ENCODE results near the gene ANO2. TPM values are rescaled to one million over a fixed set of nuclear protein-coding genes. Genes with fewer than 3 reads are reported as not detected.

The ANO2 gene
- total and polyA plus RNA-seq, 4 donors = 0.03 to 0.25 (median 0.15) TPM

GRCh38 chr12:5730962-5731361 is 214.1 kb downstream of the ANO2 start:
- Histone ChIP-seq H3K4me3 (ENCODE audit: low read depth in 1 of 3, low read length in 3 of 3) (no peak overlapping the region), H3K27me3 (ENCODE audit: control insufficient read depth in 4 of 4, insufficient read depth in 4 of 4, low read length in 3 of 4) (no peaks in the 10 kb centered on the region), H3K27ac (ENCODE audit: low read depth in 1 of 2, low read length in 2 of 2) (no peak overlapping the region), H3K36me3 (ENCODE audit: control insufficient read depth in 4 of 4, insufficient read depth in 3 of 4, low read depth in 1 of 4, low read length in 3 of 4) (no peaks in the 10 kb centered on the region), H3K9ac (ENCODE audit: low read depth in 1 of 2, low read length in 2 of 2) (no peak overlapping the region), H3K9me3 (ENCODE audit: control insufficient read depth in 4 of 4, low read length in 3 of 4) (no peaks in the 10 kb centered on the region), H3K4me1 (ENCODE audit: control insufficient read depth in 4 of 4, insufficient read depth in 4 of 4, low read length in 3 of 4) (no peaks in the 10 kb centered on the region)
- DNase-seq (ENCODE audit: low spot score) = no peak
- 89% methylated on average over 7 of the region's 7 CpGs for WGBS
- TF ChIP-seq, protein P1, sequence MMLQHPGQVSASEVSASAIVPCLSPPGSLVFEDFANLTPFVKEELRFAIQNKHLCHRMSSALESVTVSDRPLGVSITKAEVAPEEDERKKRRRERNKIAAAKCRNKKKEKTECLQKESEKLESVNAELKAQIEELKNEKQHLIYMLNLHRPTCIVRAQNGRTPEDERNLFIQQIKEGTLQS (IDR thresholded peaks at IDR 0.05) = no peak
- TF ChIP-seq RAD21 (IDR thresholded peaks at IDR 0.05) = no peak
- TF ChIP-seq SP1 (IDR thresholded peaks at IDR 0.05) = no peak
- no peak for TF ChIP-seq EGR1 (IDR thresholded peaks at IDR 0.05; ENCODE audit: low read depth in 2 of 2)
- TF ChIP-seq FOXA1 (IDR thresholded peaks at IDR 0.05) = no peak
- no peak for TF ChIP-seq JUND (IDR thresholded peaks at IDR 0.05)
- no peak for TF ChIP-seq GABPA (IDR thresholded peaks at IDR 0.05 in 1 of 2, conservative IDR thresholded peaks at IDR 0.05 in 1 of 2)
- TF ChIP-seq CTCF (IDR thresholded peaks at IDR 0.05; ENCODE audit: low read depth, low read length, missing input control) = no peak
- no peak for TF ChIP-seq YY1 (IDR thresholded peaks at IDR 0.05)
- TF ChIP-seq, protein P2, sequence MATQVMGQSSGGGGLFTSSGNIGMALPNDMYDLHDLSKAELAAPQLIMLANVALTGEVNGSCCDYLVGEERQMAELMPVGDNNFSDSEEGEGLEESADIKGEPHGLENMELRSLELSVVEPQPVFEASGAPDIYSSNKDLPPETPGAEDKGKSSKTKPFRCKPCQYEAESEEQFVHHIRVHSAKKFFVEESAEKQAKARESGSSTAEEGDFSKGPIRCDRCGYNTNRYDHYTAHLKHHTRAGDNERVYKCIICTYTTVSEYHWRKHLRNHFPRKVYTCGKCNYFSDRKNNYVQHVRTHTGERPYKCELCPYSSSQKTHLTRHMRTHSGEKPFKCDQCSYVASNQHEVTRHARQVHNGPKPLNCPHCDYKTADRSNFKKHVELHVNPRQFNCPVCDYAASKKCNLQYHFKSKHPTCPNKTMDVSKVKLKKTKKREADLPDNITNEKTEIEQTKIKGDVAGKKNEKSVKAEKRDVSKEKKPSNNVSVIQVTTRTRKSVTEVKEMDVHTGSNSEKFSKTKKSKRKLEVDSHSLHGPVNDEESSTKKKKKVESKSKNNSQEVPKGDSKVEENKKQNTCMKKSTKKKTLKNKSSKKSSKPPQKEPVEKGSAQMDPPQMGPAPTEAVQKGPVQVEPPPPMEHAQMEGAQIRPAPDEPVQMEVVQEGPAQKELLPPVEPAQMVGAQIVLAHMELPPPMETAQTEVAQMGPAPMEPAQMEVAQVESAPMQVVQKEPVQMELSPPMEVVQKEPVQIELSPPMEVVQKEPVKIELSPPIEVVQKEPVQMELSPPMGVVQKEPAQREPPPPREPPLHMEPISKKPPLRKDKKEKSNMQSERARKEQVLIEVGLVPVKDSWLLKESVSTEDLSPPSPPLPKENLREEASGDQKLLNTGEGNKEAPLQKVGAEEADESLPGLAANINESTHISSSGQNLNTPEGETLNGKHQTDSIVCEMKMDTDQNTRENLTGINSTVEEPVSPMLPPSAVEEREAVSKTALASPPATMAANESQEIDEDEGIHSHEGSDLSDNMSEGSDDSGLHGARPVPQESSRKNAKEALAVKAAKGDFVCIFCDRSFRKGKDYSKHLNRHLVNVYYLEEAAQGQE (IDR thresholded peaks at IDR 0.05) = no peak
- TF ChIP-seq, protein P3, sequence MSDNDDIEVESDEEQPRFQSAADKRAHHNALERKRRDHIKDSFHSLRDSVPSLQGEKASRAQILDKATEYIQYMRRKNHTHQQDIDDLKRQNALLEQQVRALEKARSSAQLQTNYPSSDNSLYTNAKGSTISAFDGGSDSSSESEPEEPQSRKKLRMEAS (IDR thresholded peaks at IDR 0.05) = no peak
- no peak for TF ChIP-seq HNF4G (IDR thresholded peaks at IDR 0.05)
- TF ChIP-seq, protein P4, sequence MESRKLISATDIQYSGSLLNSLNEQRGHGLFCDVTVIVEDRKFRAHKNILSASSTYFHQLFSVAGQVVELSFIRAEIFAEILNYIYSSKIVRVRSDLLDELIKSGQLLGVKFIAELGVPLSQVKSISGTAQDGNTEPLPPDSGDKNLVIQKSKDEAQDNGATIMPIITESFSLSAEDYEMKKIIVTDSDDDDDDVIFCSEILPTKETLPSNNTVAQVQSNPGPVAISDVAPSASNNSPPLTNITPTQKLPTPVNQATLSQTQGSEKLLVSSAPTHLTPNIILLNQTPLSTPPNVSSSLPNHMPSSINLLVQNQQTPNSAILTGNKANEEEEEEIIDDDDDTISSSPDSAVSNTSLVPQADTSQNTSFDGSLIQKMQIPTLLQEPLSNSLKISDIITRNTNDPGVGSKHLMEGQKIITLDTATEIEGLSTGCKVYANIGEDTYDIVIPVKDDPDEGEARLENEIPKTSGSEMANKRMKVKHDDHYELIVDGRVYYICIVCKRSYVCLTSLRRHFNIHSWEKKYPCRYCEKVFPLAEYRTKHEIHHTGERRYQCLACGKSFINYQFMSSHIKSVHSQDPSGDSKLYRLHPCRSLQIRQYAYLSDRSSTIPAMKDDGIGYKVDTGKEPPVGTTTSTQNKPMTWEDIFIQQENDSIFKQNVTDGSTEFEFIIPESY (IDR thresholded peaks at IDR 0.05) = no peak

GRCh38 chr12:5723711-5724252 is 221.3 kb downstream of the ANO2 start:
- Histone ChIP-seq H3K9ac (ENCODE audit: low read depth in 1 of 2, low read length in 2 of 2) (no peak overlapping the region), H3K27ac (ENCODE audit: low read depth in 1 of 2, low read length in 2 of 2) (no peak overlapping the region), H3K9me3 (ENCODE audit: control insufficient read depth in 4 of 4, low read length in 3 of 4) (no peaks in the 10 kb centered on the region), H3K4me1 (ENCODE audit: control insufficient read depth in 4 of 4, insufficient read depth in 4 of 4, low read length in 3 of 4) (no peaks in the 10 kb centered on the region), H3K4me3 (ENCODE audit: low read depth in 1 of 3, low read length in 3 of 3) (no peak overlapping the region), H3K36me3 (ENCODE audit: control insufficient read depth in 4 of 4, insufficient read depth in 3 of 4, low read depth in 1 of 4, low read length in 3 of 4) (no peaks in the 10 kb centered on the region), H3K27me3 (ENCODE audit: control insufficient read depth in 4 of 4, insufficient read depth in 4 of 4, low read length in 3 of 4) (no peaks in the 10 kb centered on the region)
- DNase-seq (ENCODE audit: low spot score) = peak; percentile 30
- WGBS = 78% methylated on average over 4 of the region's 4 CpGs
- no peak for TF ChIP-seq FOXA2 (IDR thresholded peaks at IDR 0.05)
- TF ChIP-seq RXRA (IDR thresholded peaks at IDR 0.05) = no peak
- no peak for TF ChIP-seq YY1 (IDR thresholded peaks at IDR 0.05)
- TF ChIP-seq, protein P3 (IDR thresholded peaks at IDR 0.05) = no peak
- no peak for TF ChIP-seq TAF1 (conservative IDR thresholded peaks at IDR 0.05)
- TF ChIP-seq GABPA (IDR thresholded peaks at IDR 0.05 in 1 of 2, conservative IDR thresholded peaks at IDR 0.05 in 1 of 2) = no peak
- TF ChIP-seq, protein P1 (IDR thresholded peaks at IDR 0.05) = no peak
- TF ChIP-seq SP1 (IDR thresholded peaks at IDR 0.05) = no peak
- TF ChIP-seq, protein P2 (IDR thresholded peaks at IDR 0.05) = no peak
- no peak for TF ChIP-seq EGR1 (IDR thresholded peaks at IDR 0.05; ENCODE audit: low read depth in 2 of 2)
- no peak for TF ChIP-seq HNF4A (conservative IDR thresholded peaks at IDR 0.05)
- no peak for TF ChIP-seq HNF4G (IDR thresholded peaks at IDR 0.05)

Data from liver (tissue), 9 donors.